Transverse colon (tissue), 3 donors: ENCODE measurements around the gene PTPN4.

ENCODE experiments used
- CTCF ChIP-seq, 5 experiments: fragments of 200-600 bp in 3 of 5; fragments of 450-650 bp in 2 of 5; sonication (generic) in 3 of 5; IDR thresholded peaks; 1 replicate in 2 of 5; 2 replicates in 3 of 5; pipeline ENCODE4 v1.5.1; 2016 to 2017; ENCODE audit warnings: antibody characterized with exemption in 5 of 5, inconsistent platforms in 3 of 5, mild to moderate bottlenecking in 2 of 5, moderate library complexity in 1 of 5
- EP300 ChIP-seq: sonication (generic); formaldehyde crosslinking; IDR thresholded peaks from one replicate; pipeline ENCODE4 v1.6.1; 2017; ENCODE audit warnings: antibody characterized with exemption, low read depth

- no peak for TF ChIP-seq CTCF (IDR thresholded peaks at IDR 0.05)
- no peak for TF ChIP-seq EP300
These were observed 11.6 kb downstream of the PTPN4 start for GRCh38 chr2:119771331-119771730.
